HEK293 (cell line): ENCODE data around the gene SEPTIN7.

Source experiments
- CTCF ChIP-seq: fragments of 450-650 bp; formaldehyde crosslinking; IDR thresholded peaks from 2 replicates; pipeline ENCODE4 v1.5.1; 2016; ENCODE audit warnings: missing biosample characterization, missing genetic modification characterization
- YY1 ChIP-seq: fragments of 450-650 bp; formaldehyde crosslinking; IDR thresholded peaks from 2 replicates; pipeline ENCODE4 v1.5.1; 2018; ENCODE audit warnings: missing biosample characterization, missing genetic modification characterization

- TF ChIP-seq CTCF (tag by site-specific recombination) (no peak), YY1 (tag by site-specific recombination) (no peak)
These were observed 19.3 kb downstream of the SEPTIN7 start for GRCh38 chr7:35819954-35820703.
